Measurements from ENCODE around the gene EFCAB10.
"Not testable (repeated sequence)": the region's sequence is repeated elsewhere in the genome, so short reads cannot be mapped to it uniquely, and the experiment has no call there.

EFCAB10 gene, protein sequence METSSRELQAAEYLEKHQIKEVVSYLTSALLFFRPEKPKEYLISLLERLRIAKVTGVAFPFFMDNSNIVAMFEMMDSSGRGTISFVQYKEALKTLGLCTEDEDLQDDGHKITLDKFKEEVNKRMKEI

DNA sequence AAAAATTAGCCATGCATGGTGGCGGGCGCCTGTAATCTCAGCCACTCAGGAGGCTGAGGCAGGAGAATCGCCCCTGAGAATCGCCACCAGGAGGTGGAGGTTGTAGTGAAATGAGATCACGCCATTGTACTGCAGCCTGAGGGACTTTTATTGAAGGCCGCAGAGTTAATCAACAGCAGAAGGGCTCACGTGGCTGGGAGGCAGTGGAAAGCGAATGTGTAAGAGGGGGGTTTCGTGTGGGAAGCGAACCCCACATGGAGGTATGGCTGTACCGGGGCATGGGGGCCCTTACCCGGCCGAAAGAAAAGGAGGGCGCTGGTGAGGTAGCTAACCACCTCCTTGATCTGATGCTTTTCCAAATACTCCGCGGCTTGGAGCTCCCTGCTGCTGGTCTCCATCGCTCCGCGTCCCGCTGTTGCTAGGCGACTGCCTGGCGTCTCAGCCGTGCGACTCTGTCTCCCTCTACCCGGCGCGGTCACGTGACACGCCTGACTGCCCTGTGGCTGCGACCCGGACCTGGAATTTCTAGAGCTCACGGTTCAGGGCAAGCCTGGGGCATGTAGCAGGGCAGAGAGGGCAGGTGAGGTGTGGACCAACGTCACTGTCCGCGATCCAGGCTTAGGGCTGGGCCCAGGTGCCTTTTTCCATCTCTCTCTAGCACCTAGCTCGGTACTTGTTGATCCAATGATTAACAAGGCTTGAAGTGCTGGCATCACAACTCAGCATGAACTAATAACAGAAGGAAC is at the start of gene EFCAB10:
Gene EFCAB10 (minus strand): TSS at position 428 of the 746 bp plus-strand sequence. CDS start 30 bp downstream, at position 398.
- DNase-seq, result peak; percentile 56

DNA sequence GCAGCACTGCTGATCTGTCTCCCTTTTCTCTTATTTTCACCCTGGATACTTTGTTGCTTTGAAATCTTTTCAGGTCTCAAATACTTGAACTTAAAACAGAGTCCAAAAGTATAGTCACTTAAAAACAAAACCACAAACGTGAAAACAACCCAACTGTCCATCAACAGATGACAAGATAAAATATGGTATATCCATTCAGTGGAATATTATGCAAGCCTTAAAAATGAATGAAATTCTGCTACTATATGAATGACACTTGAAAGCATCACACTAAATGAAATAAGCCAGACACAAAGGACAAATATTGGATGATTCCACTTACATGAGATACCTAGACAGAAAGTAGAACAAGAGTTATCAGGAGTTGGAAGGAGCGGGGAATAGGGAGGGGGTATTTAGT is 44.7 kb upstream of the EFCAB10 start:
- no peak for DNase-seq

DNA sequence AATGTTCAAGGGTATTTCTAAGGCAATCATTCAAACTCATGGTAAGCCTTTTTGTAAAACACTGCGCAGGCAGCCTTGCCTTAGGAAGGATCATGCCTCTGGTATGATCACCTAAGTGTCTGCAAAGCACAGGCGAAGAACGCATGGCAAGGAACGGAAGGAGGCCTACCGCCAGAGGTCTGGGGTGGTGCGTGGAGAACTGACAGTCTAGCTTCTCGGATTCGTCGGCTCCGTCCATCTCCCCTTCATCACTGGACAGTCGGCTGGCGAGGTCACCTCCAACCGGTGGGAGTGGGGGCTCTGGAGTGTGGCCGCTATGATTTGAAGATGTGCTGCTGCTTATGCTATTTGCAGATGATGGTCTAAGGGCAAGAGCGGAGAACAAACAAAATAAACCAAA is 42.6 kb upstream of the EFCAB10 start:
- DNase-seq, result no peak

DNA sequence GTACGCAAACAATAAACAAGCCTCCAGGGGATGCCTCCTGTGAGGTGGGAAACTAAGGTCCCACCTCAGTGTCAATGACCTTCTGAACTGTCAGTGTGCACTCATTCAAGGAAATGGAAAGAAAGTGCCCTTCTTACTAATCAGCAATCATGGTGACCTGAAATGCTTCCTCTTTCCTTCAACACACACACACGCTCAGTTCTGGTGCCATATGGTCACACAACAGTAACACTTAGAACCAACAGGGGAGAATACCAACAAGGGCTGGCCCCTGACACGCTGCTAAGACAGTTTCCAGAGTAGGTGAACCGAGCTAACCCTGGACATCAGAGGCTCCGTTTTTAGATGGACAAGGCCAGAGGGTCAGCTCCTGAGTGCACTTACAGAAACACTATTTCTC is 42.1 kb upstream of the EFCAB10 start:
- no peak for DNase-seq

DNA sequence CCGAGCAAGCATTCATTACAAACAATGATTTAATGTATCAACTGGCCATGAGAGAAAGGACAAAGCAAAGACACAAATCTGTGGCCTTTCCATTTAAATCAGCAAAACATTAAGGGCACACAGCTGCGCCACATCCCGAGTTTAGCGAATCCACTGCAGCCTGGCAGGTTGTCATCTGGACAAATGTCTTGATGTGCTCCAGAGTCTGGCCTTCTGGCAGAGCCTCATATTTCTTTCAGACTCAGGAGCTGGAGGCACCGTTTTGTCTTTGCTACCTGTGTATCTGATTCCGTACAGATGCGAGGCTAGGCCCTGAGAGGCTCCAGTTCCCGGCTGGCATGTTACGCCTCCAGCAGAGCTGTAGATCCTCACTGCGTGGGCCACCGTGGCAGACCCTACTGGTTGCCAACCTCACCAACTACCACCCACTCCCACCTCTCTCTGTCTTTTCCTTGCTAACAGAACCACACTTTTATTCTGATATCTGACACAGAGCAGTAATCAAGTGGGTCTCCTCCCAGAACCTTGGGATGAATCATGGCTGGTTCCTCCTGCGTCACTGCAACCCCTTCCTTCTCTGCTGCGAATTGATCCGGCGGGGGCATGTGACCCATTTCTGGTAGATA is 40.9 kb upstream of the EFCAB10 start:
- no peak for DNase-seq

DNA sequence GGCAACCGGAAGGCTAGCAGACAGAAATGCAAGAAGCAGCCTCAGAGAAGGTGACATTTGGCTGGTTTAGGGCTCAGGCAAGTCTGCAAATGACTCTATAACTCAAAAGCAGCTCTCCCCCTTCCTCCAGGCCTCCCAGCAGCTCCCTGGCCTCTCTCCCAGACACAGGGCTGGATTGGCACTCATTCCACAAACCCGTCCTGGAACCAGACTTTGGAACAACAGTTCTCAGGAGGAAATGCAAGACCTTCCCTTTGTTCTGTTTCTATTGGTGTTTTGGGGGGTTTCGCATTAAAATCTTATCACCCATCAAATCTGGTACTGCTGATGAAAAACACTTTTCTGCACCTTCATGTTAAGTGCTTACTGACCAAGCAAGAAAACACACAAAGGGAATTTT is 40.3 kb upstream of the EFCAB10 start:
- DNase-seq, result peak; percentile 82

DNA sequence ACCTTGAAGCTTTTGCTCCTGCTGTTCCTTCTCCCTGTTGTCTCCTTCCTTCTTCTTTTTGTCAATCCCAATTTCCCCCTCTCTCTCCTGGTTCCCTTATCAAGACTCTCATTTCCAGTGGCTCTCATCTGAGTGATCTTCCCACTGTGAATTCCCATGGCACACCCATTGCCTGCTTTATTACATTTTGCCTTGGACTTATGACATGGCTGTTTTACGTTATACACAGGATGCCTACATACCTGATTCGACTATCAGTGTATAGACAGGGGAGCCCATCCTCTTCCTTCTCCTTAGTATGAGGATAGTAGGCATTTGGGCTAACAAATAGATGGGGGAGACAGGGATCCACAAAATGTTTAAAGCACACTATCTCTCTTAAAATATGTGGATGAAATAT is 39.9 kb upstream of the EFCAB10 start:
- DNase-seq, result no peak

DNA sequence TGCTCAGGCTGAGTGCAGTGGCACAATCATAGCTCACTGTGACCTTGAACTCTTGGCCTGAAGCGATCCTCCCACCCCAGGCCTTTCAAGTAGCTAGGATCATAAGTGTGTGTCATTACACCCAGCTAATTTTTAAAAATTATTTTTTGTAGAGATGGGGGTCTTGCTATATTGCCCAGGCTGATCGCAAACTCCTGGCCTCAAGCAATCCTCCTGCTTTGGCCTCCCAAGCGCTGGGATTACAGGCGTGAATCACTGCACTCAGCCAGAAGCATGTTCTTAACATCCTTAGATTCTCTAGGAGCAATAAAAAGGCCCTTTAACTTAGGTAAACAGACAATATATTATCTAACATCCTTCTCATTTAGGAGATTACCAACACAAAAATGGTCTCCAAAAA is 38.3 kb upstream of the EFCAB10 start:
- no peak for DNase-seq

DNA sequence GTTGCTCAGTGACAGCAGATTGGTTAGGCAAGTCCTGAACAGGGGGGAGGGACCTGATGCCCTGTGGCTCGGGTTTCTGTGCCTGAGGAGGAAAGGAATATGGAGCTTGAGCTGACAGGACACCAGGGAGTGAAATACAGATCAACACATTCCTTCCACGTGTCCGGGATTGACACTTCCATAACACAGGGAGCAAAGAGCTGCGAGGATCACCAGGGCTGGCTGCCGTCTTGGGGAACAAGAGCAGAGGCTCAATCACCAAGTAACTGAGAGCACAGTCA is 36.7 kb upstream of the EFCAB10 start:
- DNase-seq, result no peak

DNA sequence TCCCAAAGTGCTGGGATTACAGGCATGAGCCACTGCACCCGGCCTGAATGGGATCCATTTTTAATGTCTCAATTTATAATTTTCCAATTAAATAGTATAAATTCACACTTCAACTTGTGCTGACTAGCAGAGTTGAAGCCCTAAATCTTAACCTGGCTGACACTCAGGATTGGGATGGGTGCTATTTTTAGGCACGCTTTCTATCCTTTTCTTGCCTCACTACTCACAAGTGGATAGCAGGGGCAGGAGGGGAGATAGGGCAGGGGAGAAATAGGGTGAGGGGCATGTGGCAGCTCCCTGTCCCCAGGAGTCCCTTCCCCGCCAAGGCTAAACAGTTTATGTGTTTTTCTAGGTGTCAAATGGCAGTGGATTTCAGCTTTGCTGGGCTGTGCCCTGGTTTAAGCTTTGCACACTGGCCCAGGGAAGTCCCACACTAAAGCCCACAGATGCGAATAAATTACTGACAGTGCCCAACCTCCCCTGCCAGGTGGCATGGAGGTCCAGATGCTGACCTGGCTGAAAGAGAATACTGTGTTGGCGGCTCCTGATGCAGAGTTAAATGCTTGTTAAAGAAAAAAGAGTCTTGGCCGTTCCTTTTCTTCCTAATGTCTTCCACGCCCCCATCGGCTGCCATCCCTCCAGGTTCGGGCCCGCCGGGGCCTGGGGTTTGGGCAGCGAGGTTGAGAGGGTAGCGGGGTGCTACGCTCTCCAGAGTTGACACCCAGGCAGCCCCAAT is 36.2 kb upstream of the EFCAB10 start:
- no peak for DNase-seq

DNA sequence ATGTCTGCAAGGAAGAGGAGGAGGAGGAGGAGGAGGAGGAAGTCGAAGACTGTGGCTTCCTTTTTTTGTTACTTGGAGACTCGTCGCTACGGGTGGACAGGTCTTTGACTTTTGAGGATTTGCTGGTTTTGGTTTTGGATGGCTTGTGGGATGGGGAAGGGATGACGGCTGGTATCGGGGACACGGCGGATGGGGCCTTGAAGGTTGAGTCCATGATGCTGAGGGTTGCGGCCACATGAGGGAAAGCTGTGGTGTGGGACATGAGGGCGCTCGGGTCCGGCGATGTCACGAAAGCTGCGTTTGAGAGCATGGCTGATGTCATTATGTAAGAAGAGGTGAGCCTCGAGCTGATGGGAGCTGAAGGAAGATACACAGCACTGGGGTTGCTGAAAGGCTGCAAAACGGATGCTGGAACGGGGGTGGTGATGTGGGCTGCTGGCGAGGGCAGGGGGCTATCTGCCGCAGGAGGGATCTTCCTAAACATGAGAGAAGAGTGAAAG is 33.1 kb upstream of the EFCAB10 start:
- no peak for DNase-seq

DNA sequence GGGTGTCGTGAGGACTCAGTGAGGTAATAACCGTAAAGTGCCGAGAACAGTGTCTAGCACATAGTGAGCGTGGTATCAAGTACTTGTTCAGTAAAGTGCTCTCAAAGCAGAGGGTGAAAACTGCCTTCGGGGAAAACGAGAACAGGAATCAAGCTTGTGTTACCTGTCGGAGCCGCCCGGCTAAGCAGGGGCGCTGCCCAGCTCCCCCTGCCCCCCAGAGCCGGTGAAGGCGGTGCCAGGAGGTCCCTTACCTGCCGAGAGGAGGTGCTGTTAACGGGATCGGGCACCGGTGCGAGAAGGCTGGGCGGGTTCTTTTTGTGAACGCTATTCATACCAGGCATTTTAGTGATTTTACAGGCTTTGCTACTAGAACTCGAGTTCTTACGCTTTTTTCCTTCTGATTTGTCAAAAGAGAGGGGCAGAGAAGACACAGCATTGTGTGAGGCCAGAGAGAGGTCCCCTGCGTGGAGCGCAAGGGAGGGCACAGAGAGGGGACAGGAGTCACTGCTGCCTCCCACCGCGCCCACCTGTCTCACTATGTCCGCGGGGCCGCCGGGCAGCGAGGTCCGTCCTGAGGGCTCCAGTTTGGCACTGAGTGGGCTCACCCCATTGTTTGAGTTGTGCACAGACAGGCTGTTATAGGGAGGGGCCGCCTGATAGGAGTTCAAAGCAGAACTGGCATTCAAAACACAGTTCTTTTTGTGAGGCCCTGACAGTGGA is 32.5 kb upstream of the EFCAB10 start:
- no peak for DNase-seq

DNA sequence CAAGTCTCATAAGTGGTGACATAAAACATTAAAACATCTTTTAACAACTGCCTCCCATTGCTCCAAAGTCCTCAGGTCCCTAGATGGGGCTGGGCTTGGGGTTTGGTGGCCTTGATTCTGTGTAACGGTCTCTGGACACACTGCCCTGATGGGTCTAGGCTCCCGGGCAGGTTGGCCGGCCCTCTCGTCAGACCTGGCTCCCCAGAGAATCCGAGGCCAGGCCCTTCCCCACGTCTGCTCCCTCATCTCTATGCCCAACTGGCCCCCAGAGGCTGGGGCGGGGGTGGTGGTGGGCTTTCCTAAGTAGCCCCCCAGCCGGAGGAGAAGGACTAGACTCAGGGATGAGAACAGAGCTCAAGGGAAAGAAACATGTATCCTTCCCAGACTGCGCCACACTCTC is 31.5 kb upstream of the EFCAB10 start:
- DNase-seq, result no peak

DNA sequence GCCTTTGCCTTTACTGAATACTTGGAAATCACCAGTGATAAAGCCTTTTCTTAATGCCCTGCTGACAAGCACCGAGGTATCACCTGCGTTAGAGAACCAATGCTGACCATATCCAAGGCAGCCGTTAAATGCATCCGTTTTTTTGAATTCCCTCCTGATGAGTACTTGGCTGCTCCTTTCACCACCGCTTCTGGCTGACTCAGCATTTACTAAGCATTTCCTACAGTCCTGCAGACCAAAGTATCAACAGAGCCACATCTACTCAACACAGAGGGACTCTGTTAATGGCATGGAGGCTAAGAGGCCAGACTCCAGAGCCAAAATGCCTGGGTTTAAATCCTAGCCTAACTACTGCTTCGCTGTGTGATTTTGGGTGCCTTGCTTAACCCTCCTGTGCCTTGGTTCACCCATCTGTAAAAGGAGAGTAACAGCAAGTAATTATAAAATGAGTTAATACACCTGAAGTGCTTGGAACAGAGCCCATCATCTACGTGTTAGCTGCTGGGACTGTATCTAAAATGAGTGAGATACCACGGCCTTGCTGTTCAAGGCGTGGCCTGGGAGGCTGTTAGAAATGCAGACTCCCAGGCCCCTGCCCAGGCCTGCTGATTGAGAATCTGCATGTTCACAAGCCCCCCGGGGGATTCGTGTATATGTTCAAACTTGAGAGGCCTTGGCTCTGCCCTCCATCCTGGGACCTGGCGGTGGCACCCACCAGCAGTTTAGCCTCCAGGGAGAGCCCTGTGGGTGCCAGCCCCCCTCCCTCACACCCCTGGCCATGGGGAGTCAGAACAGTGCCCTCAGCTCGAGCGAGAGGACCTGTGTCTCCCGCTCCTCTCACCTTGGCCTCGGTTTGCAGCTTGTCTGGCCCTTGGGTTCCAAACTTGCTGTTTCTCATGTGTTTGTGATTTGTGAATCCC is 30.8 kb upstream of the EFCAB10 start:
- DNase-seq, result no peak

DNA sequence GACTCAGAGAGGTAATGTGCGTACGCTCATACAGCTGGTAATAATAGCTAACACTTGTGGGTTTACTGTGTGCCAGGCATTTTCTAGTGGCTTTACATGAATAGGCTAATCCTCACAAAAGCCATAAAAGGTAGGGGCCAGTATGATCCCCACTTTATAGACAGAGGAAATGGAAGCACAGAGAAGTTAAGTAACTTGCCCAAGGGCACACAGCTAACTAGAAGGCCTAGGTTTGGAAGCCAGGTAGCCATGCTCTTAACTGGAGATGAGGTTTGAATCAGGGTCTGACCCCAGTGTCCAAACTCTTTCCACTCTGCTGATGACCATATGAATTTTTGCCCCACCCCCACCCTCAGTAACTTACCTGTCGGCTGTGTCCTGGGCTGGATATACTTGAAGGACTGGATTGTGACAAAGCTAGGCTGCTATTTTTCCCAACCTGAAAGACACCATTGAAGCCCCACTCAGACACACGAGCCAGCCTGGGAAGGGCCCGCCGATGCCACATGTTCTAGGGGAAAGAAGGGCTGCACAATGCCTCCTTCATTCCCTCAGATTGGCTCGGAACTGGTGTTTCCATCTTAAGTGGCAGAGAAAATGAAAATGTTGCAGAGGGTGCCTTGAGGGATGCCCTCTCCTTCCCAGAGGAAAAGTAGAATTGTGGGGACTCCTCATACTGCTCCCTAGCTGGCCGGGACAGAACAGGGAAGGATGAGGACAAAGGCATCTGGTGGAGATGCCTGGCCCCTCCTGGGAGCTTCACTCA is 29.1 kb upstream of the EFCAB10 start:
- DNase-seq, result no peak

DNA sequence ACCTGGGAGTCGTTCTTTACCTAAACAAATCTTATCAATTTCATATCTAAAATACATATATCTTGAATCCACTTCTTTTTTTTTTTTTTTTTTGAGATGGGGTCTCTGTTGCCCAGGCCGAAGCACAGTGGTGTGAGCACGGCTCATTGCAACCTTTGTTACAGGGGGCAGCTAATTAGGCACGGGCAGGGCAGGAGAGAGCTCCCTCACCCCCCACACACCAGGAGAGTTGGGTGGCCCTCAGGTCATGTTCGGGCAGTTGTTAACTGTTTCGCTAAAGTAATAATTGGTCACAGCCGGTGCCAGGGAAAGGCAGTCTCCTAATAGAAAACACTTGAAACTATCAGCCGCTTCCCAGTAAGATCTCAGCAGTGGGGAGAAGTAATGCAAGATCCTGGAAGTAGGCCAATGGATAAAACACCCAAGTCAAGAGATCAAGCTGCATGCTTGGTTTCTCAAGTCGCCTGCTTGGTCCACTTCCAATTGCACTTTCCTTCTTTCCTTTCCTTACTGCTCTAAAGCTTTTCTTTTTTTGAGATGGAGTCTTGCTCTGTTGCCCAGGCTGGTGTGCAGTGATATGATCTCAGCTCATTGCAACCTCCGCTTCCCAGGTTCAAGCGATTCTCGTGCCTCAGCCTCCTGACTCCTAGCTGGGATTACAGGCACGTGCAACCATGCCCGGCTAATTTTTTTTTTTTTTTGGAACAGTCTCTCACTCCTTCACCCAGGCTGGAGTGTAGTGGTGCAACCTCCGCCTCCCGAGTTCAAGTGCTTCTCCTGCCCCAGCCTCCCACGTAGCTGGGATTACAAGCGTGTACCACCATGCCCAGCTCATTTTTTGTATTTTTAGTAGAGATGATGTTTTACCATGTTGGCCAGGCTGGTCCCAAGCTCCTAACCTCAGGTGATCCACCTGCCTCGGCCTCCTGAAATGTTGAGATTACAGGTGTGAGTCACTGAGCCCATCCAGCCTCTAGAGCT is 21.3 kb upstream of the EFCAB10 start:
- DNase-seq, result no peak

DNA sequence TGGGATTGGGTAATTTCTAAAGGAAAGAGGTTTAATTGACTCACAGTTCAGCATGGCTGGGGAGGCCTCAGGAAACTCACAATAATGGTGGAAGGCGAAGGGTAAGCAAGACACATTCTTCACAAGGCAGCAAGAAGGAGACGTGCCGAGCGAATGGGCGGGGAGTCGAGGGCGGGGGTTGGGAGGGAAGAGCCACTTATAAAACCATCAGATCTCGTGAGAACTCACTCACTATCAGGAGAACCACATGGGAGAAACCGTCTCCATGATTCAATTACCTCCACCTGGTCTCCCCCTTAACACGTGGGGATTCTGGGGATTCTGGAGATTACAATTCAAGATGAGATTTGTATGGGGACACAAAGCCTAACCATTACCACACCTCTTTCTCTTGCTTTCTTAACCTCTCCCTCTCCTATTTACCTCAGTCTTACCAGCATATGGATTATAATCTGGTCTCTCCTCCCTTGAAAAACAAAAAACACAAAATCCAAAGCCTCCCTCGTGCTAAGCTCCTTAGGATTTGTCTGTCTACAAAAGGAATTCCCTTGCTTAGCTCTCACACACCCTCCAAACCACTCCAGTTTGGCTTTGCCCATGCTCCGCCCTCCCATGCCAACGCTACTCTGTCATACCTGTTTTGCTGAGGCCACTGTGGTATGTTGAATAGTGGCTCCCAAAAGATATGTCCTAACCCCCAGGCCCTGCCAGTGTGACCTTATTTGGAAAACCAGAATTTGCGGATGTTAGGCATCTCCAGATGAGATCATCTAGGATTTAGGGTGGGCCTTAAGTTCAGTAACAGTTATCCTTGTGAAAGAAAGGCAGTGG is 19.6 kb upstream of the EFCAB10 start:
- DNase-seq, result no peak

DNA sequence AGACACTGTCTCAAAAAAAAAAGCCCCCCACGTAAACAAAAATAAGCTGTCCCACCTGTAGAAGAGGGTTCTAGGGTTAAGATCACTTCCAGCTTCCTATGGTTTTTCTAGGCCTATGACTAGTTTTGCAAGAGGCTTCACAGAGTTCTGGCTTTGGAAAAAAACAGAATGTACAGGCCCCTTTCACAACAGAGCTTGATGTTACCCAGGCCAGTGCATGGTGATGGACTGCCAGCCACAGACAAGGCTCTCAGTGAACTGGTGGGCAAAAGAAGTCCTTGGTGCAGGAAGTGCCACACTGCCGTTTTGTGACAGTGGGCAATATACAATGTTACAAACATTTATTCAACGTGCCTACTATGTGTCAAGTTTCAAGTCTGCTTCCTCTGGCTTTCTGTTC is 18.3 kb upstream of the EFCAB10 start:
- no peak for DNase-seq

DNA sequence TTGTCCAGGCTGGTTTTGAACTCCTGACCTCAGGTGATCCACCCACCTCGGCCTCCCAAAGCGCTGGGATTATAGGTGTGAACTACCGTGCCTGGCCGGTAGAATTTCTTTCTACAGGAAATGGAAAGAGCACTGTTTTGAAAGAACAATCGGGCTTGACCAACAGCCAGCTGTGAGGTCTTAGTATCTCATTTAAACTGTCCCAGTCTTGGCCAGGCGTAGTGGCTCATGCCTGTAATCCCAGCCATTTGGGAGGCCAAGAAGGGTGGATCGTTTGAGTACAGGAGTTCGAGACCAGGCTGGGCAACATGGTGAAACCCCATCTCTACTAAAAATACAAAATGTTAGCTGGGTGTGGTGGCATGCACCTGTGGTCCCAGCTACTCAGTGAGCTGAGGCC is 17.8 kb upstream of the EFCAB10 start:
- not testable (repeated sequence) for DNase-seq

Data from left hindlimb (tissue), 1 donor.